Sigmoid colon (tissue), 4 donors: ENCODE measurements around the gene TNNT3.
"Not testable (repeated sequence)": the region's sequence is repeated elsewhere in the genome, so short reads cannot be mapped to it uniquely, and the experiment has no call there.

ENCODE experiments used
- EP300 ChIP-seq, 4 donors: sonication (generic); formaldehyde crosslinking; IDR thresholded peaks; one replicate each; pipeline ENCODE4 v1.6.1; 2017; ENCODE audit warnings: antibody characterized with exemption in 4 of 4
- TF ChIP-seq, protein P1 (sequence below), 4 experiments: fragments of 450-650 bp in 3 of 4; fragments of 200-600 bp in 1 of 4; IDR thresholded peaks; one replicate each; pipeline ENCODE4 v1.5.1; 2016 to 2019; ENCODE audit warnings: antibody characterized with exemption in 4 of 4, mild to moderate bottlenecking in 3 of 4, moderate library complexity in 2 of 4

DNA sequence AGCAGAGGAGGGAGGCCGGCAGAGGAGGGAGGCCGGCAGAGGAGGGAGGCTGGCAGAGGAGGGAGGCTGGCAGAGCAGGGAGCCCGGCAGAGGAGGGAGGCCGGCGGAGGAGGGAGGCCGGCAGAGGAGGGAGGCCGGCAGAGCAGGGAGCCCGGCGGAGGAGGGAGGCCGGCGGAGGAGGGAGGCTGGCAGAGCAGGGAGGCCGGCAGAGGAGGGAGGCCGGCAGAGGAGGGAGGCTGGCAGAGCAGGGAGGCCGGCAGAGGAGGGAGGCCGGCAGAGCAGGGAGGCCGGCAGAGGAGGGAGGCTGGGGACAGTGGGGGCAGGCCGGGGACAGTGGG, 45.7 kb upstream of the TNNT3 start:
- TF ChIP-seq, protein P1, sequence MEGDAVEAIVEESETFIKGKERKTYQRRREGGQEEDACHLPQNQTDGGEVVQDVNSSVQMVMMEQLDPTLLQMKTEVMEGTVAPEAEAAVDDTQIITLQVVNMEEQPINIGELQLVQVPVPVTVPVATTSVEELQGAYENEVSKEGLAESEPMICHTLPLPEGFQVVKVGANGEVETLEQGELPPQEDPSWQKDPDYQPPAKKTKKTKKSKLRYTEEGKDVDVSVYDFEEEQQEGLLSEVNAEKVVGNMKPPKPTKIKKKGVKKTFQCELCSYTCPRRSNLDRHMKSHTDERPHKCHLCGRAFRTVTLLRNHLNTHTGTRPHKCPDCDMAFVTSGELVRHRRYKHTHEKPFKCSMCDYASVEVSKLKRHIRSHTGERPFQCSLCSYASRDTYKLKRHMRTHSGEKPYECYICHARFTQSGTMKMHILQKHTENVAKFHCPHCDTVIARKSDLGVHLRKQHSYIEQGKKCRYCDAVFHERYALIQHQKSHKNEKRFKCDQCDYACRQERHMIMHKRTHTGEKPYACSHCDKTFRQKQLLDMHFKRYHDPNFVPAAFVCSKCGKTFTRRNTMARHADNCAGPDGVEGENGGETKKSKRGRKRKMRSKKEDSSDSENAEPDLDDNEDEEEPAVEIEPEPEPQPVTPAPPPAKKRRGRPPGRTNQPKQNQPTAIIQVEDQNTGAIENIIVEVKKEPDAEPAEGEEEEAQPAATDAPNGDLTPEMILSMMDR (IDR thresholded peaks at IDR 0.05): not testable (repeated sequence)
- TF ChIP-seq EP300 (IDR thresholded peaks at IDR 0.05): not testable (repeated sequence)
